CD4-positive, alpha-beta T cell (primary cell): ENCODE data around the gene PRDM12. TPM values are rescaled to one million over a fixed set of nuclear protein-coding genes. Genes with fewer than 3 reads are reported as not detected.
A peak's percentile ranks its signal among the peaks of the same experiment; 100 is the strongest.

Experiments
- ATAC-seq: fragments of 200-7000 bp; cut with Tn5 transposase; one replicate; pipeline ENCODE4 v1.10.0; 2022; ENCODE audit warnings: mild to moderate bottlenecking; ENCODE audit not compliant: poor library complexity
- CTCF ChIA-PET: fragments of 350-600 bp; sonication (Branson Sonifier 250); formaldehyde crosslinking; loops from one replicate; lab custom pipeline; 2021; ENCODE audit warnings: antibody characterized with exemption, inconsistent platforms; lab: Charles Lee
- POLR2A ChIA-PET: fragments of 350-600 bp; sonication (Branson Sonifier 250); formaldehyde crosslinking; loops from one replicate; lab custom pipeline; 2021; ENCODE audit warnings: antibody characterized with exemption, inconsistent platforms; lab: Charles Lee
- DNase-seq, 14 experiments: peaks; one replicate each; pipeline ENCODE4 v3.0.0-alpha.2; 2013 to 2020; ENCODE audit warnings: mixed read lengths in 2 of 14
- H3K27ac ChIP-seq, 2 donors: one replicate each; pipeline versions ENCODE4 v1.5.1 to v1.7.0; 2013; ENCODE audit warnings: low read length in 2 of 2, low read depth in 1 of 2, mild to moderate bottlenecking in 1 of 2
- H3K27me3 ChIP-seq, 2 experiments: 1 replicate in 1 of 2; 2 replicates in 1 of 2; pipeline versions ENCODE4 v1.6.1 to v1.7.0; 2013; ENCODE audit warnings: low read length in 2 of 2, control low read depth in 1 of 2, mild to moderate bottlenecking in 1 of 2, moderate library complexity in 1 of 2; ENCODE audit not compliant: insufficient read depth in 2 of 2, control insufficient read depth in 1 of 2
- H3K36me3 ChIP-seq: one replicate; pipeline ENCODE4 v1.6.1; 2013; ENCODE audit warnings: low read length, control low read depth; ENCODE audit not compliant: insufficient read depth
- H3K4me1 ChIP-seq: one replicate; pipeline ENCODE4 v1.6.1; 2013; ENCODE audit warnings: low read length, control low read depth; ENCODE audit not compliant: insufficient read depth
- H3K4me3 ChIP-seq: one replicate; pipeline ENCODE4 v1.5.1; 2013; ENCODE audit warnings: mild to moderate bottlenecking, low read length, moderate library complexity
- H3K9me3 ChIP-seq, 2 experiments: 1 replicate in 1 of 2; 2 replicates in 1 of 2; pipeline versions ENCODE4 v1.6.1 to v1.7.0; 2013; ENCODE audit warnings: low read length in 2 of 2, mild to moderate bottlenecking in 2 of 2, control low read depth in 1 of 2, moderate library complexity in 1 of 2; ENCODE audit not compliant: control insufficient read depth in 1 of 2, insufficient read depth in 1 of 2
- H3K27ac Mint-ChIP-seq: one replicate; pipeline ENCODE4 v1.8.0; 2020; ENCODE audit warnings: mixed read lengths
- H3K27me3 Mint-ChIP-seq: one replicate; pipeline ENCODE4 v1.8.0; 2021; ENCODE audit warnings: mixed read lengths
- H3K36me3 Mint-ChIP-seq: one replicate; pipeline ENCODE4 v1.8.0; 2021; ENCODE audit warnings: low read depth, mixed read lengths
- H3K4me1 Mint-ChIP-seq: one replicate; pipeline ENCODE4 v1.8.0; 2021; ENCODE audit warnings: low read depth, mixed read lengths
- H3K4me3 Mint-ChIP-seq: one replicate; pipeline ENCODE4 v1.8.0; 2020; ENCODE audit warnings: mild to moderate bottlenecking, mixed read lengths
- H3K9me3 Mint-ChIP-seq: one replicate; pipeline ENCODE4 v1.8.0; 2020; ENCODE audit warnings: mixed read lengths
- intact Hi-C, 2 experiments: fragments of 100-400 bp; cut with DNase I in 1 of 2; cut with micrococcal nuclease in 1 of 2; formaldehyde crosslinking; loops; one replicate each; pipeline versions ENCODE4 v1.15.1 to v1.9.0; 2023 to 2025; cut with DNase I, micrococcal nuclease
- total RNA-seq, 174 experiments: library from RNA in 2 of 174; stranded (reverse) in 2 of 174; gene quantifications; one replicate each; pipeline ENCODE4 v1.2.3 and lab custom pipeline; 2021 to 2026
- TF ChIP-seq, protein P1 (sequence below): fragments of 200-600 bp; IDR thresholded peaks from one replicate; pipeline ENCODE4 v1.8.0; 2022; ENCODE audit warnings: antibody characterized with exemption, mild to moderate bottlenecking

The PRDM12 gene
- total RNA-seq, 2 experiments from 2014 or later, result 0.14 TPM; not detected in 1

DNA sequence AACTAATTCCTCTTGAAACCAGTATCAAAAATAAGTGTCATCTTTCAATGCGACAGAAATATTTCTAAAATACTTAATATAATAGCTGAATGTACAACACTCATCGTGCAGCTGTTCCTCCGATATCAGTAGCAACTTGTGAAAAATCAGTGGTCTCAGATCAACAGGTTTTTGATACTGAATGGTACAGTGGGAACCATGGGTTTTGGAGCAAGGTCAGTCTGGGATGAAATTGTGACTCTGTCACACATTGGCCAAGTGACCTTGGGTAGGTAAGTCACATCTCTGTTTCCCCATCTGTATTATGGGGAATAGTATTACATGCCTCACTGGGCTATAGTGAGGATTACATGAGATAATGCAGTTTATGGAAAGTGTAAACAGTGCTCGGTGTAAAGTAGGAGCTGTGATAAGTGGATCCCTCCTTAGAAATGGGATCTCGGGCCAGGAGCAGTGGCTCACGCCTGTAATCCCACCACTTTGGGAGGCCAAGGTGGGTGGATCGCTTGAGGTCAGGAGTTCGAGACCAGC, 46.5 kb downstream of the PRDM12 start:
- POLR2A ChIA-PET, result interaction anchor here (1.2 kb wide), 1 partner anchor 10 kb away, joined by 3 read pairs; no protein-coding TSS in a partner anchor
- CTCF ChIA-PET, result no interaction called here
- H3K4me1 Mint-ChIP-seq, result peaks cover 35% of the 10 kb centered on the region
- no peaks in the 10 kb centered on the region for H3K27me3 Mint-ChIP-seq
- H3K4me3 Mint-ChIP-seq, result peak overlapping the region; percentile 42
- Histone ChIP-seq H3K36me3 (peaks cover 2% of the 10 kb centered on the region), H3K4me3 (no peak overlapping the region), H3K9me3 (no peaks in the 10 kb centered on the region), H3K27me3 (no peaks in the 10 kb centered on the region), H3K4me1 (peaks cover 22% of the 10 kb centered on the region), H3K27ac (no peak overlapping the region)
- no peak overlapping the region for H3K27ac Mint-ChIP-seq
- TF ChIP-seq, protein P1, sequence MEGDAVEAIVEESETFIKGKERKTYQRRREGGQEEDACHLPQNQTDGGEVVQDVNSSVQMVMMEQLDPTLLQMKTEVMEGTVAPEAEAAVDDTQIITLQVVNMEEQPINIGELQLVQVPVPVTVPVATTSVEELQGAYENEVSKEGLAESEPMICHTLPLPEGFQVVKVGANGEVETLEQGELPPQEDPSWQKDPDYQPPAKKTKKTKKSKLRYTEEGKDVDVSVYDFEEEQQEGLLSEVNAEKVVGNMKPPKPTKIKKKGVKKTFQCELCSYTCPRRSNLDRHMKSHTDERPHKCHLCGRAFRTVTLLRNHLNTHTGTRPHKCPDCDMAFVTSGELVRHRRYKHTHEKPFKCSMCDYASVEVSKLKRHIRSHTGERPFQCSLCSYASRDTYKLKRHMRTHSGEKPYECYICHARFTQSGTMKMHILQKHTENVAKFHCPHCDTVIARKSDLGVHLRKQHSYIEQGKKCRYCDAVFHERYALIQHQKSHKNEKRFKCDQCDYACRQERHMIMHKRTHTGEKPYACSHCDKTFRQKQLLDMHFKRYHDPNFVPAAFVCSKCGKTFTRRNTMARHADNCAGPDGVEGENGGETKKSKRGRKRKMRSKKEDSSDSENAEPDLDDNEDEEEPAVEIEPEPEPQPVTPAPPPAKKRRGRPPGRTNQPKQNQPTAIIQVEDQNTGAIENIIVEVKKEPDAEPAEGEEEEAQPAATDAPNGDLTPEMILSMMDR, result no peak
- no peak for ATAC-seq
- H3K9me3 Mint-ChIP-seq, result no peaks in the 10 kb centered on the region
- intact Hi-C loops, result loop anchor here in 1 of 2 experiments (5.0 kb wide), 2 partner anchors 134 to 416 kb away; partner anchors contain the start of genes FUBP3 and NUP214
- no peak for DNase-seq
- H3K36me3 Mint-ChIP-seq, result peaks cover 13% of the 10 kb centered on the region

DNA sequence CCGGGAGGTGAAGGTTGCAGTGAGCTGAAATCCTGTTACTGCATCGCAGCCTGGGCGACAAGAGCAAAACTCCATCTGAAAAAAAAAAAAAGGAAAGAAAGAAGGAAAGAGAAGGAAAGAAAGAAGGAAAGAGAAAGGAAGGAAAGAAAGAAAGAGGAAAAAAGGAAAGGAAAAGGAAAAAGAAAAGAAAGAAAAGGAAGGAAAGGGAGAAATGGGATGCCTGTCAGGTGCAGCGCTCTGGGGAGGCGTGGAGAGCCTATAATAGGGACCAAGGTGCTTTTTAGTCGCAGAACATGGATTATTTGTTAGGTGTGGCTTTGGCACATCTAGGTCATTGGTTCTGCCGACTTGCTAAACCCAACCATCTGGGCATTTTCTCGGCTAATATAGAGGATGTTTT, 47.1 kb downstream of the PRDM12 start:
- H3K36me3 ChIP-seq, result no peaks in the 10 kb centered on the region
- POLR2A ChIA-PET, result interaction anchor here (1.2 kb wide), 1 partner anchor 10 kb away, joined by 3 read pairs; no protein-coding TSS in a partner anchor
- H3K27me3 Mint-ChIP-seq, result no peaks in the 10 kb centered on the region
- no peak overlapping the region for H3K27ac Mint-ChIP-seq
- TF ChIP-seq, protein P1, result no peak
- CTCF ChIA-PET, result no interaction called here
- no peaks in the 10 kb centered on the region for H3K9me3 Mint-ChIP-seq
- H3K4me1 Mint-ChIP-seq, result peaks cover 38% of the 10 kb centered on the region
- intact Hi-C loops, result loop anchor here in 1 of 2 experiments (5.0 kb wide), 2 partner anchors 134 to 416 kb away; partner anchors contain the start of genes FUBP3 and NUP214
- H3K4me3 Mint-ChIP-seq, result peak overlapping the region; percentile 51
- peaks cover 25% of the 10 kb centered on the region for H3K4me1 ChIP-seq
- H3K9me3 ChIP-seq, result no peaks in the 10 kb centered on the region
- no peaks in the 10 kb centered on the region for H3K27me3 ChIP-seq
- peaks cover 7% of the 10 kb centered on the region for H3K36me3 Mint-ChIP-seq
- DNase-seq (no peak), ATAC-seq (no peak)
- no peak overlapping the region for H3K27ac ChIP-seq
- no peak overlapping the region for H3K4me3 ChIP-seq

DNA sequence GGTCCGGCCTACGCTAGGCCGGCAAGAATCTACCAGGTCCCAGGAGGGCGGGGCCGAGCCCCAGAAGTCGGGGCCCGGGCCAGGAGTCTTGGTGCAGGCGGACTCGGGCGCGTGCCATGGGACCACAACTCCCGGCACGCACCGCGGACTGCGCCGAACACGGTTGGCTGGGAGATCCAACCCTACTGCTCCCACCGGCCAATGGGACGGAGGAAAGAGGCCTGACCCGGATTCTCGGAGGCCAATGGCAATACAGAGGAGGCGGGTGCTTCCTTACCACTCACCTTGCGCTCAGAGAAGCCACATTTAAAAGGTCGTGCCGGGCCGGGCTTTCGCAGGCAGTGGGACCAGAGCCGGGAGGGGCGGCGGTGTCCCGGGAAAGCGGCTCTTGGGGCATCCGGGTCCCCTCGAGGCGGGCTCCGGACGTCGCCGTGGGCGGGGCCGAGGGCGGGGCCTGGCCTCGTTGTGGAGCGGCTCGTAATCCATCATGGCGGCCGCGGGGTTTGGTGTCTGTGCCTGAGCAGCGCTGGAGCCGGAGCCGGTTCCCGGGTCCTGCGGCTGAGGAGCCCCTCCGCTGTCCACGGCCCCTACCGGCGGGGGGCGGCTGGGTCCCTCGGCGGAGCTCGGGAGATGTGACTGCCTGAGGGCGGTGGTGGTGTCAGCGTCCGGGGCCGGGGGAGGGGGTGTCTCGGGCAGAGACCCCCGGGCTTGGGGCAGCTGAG, 48.3 kb downstream of the PRDM12 start:
- intact Hi-C loops, result loop anchor here (1.0 to 5.0 kb wide), 4 partner anchors 19 to 415 kb away; partner anchors contain the start of genes EXOSC2 (in 2 of the 2), FUBP3 (in 1 of the 2) and NUP214 (in 1 of the 2)
- no peaks in the 10 kb centered on the region for H3K27me3 ChIP-seq
- DNase-seq, result peak; percentile 89 to 97 (median 92)
- TF ChIP-seq, protein P1, result no peak
- H3K36me3 ChIP-seq, result no peaks in the 10 kb centered on the region
- peak overlapping the region; percentile 97 for H3K4me3 ChIP-seq
- no peaks in the 10 kb centered on the region for H3K27me3 Mint-ChIP-seq
- no peaks in the 10 kb centered on the region for H3K36me3 Mint-ChIP-seq
- H3K27ac Mint-ChIP-seq, result peak overlapping the region; percentile 87
- H3K9me3 ChIP-seq, result no peaks in the 10 kb centered on the region
- H3K27ac ChIP-seq, result peak overlapping the region; percentile 86 to 95
- no peaks in the 10 kb centered on the region for H3K9me3 Mint-ChIP-seq
- peaks cover 29% of the 10 kb centered on the region for H3K4me1 ChIP-seq
- POLR2A ChIA-PET, result interaction anchor here (0.6 to 2.3 kb wide), 3 partner anchors 11 to 965 kb away, joined by 4 to 14 read pairs (median 6); partner anchors contain the start of gene EXOSC2
- H3K4me1 Mint-ChIP-seq, result peaks cover 35% of the 10 kb centered on the region
- CTCF ChIA-PET, result interaction anchor here (1.6 kb wide), 1 partner anchor 12 kb away, joined by 7 read pairs; no protein-coding TSS in a partner anchor
- H3K4me3 Mint-ChIP-seq, result peak overlapping the region; percentile 93
- ATAC-seq, result peak; percentile 97
